Measurements from ENCODE around the gene ZNF335. TPM values are rescaled to one million over a fixed set of nuclear protein-coding genes. Genes with fewer than 3 reads are reported as not detected.

The ZNF335 gene
- total RNA-seq, 6 experiments from 2014 or later, result 13.1 to 14.6 (median 13.5) TPM

GRCh38 chr20:46006022-46006705 is 34.2 kb upstream of the ZNF335 start:
- Mint-ChIP-seq H3K27me3 (ENCODE audit: insufficient read depth) (peaks cover 61% of the 10 kb centered on the region), H3K4me1 (ENCODE audit: low read depth) (peaks cover 6% of the 10 kb centered on the region; the same call in 1 of the 2 replicates), H3K9me3 (no peaks in the 10 kb centered on the region; the same call in 1 of the 2 replicates), H3K36me3 (ENCODE audit: low read depth) (no peaks in the 10 kb centered on the region), H3K4me3 (no peak overlapping the region), H3K27ac (no peak overlapping the region)
- no peak for TF ChIP-seq CTCF (IDR thresholded peaks at IDR 0.05)
- DNase-seq, result no peak

- Mint-ChIP-seq H3K36me3 (ENCODE audit: low read depth) (no peaks in the 10 kb centered on the region), H3K27me3 (ENCODE audit: insufficient read depth) (peaks cover 61% of the 10 kb centered on the region), H3K27ac (no peak overlapping the region), H3K9me3 (no peaks in the 10 kb centered on the region), H3K4me3 (no peak overlapping the region), H3K4me1 (ENCODE audit: low read depth) (peaks cover under 1% of the 10 kb centered on the region; the same call in 1 of the 2 replicates)
- no peak for DNase-seq
- TF ChIP-seq CTCF (IDR thresholded peaks at IDR 0.05), result no peak
Measured at GRCh38 chr20:46004889-46005473, 33.0 kb upstream of the ZNF335 start.

- Mint-ChIP-seq H3K27ac (no peak overlapping the region), H3K9me3 (no peaks in the 10 kb centered on the region), H3K27me3 (ENCODE audit: insufficient read depth) (peaks cover 62% of the 10 kb centered on the region), H3K36me3 (ENCODE audit: low read depth) (no peaks in the 10 kb centered on the region), H3K4me3 (no peak overlapping the region), H3K4me1 (ENCODE audit: low read depth) (no peaks in the 10 kb centered on the region)
- no peak for DNase-seq
- no peak for TF ChIP-seq CTCF (IDR thresholded peaks at IDR 0.05)
Measured at GRCh38 chr20:46004187-46004586, 32.2 kb upstream of the ZNF335 start.

GRCh38 chr20:46002008-46002407 is 30.0 kb upstream of the ZNF335 start:
- no peak for DNase-seq
- no peaks in the 10 kb centered on the region for H3K36me3 Mint-ChIP-seq (ENCODE audit: low read depth)
- no peak overlapping the region for H3K27ac Mint-ChIP-seq
- no peak for TF ChIP-seq CTCF (IDR thresholded peaks at IDR 0.05)
- H3K9me3 Mint-ChIP-seq, result no peaks in the 10 kb centered on the region
- H3K4me3 Mint-ChIP-seq, result no peak overlapping the region
- peaks cover 64% of the 10 kb centered on the region for H3K27me3 Mint-ChIP-seq (ENCODE audit: insufficient read depth)
- H3K4me1 Mint-ChIP-seq (ENCODE audit: low read depth), result no peaks in the 10 kb centered on the region

- Mint-ChIP-seq H3K4me3 (no peak overlapping the region), H3K9me3 (no peaks in the 10 kb centered on the region), H3K27ac (no peak overlapping the region), H3K4me1 (ENCODE audit: low read depth) (no peaks in the 10 kb centered on the region), H3K27me3 (ENCODE audit: insufficient read depth) (peaks cover 66% of the 10 kb centered on the region), H3K36me3 (ENCODE audit: low read depth) (no peaks in the 10 kb centered on the region)
- no peak for DNase-seq
- no peak for TF ChIP-seq CTCF (IDR thresholded peaks at IDR 0.05)
Measured at GRCh38 chr20:46001498-46001897, 29.5 kb upstream of the ZNF335 start.
